ENCODE results near the gene SLC22A3.
"Not testable (repeated sequence)": the region's sequence is repeated elsewhere in the genome, so short reads cannot be mapped to it uniquely, and the experiment has no call there.

The SLC22A3 gene

GRCh38 chr6:160447350-160447749 is 99.2 kb downstream of the SLC22A3 start:
- WGBS (ENCODE audit: extremely low coverage, insufficient coverage, insufficient read length) = no CpG with 5 or more reads among the region's 4 CpGs
- Histone ChIP-seq H3K27me3 (ENCODE audit: insufficient read depth, low read length) (no peaks in the 10 kb centered on the region), H2AFZ (ENCODE audit: insufficient read depth, low read length, poor library complexity) (no peak overlapping the region), H4K91ac (ENCODE audit: low read depth, low read length) (no peak overlapping the region), H3K4me2 (ENCODE audit: low read length) (no peak overlapping the region), H3K23ac (ENCODE audit: low read length) (no peak overlapping the region), H3K79me1 (ENCODE audit: low read length) (no peaks in the 10 kb centered on the region), H4K8ac (ENCODE audit: low read depth, low read length) (no peak overlapping the region), H3K14ac (ENCODE audit: low read length) (no peak overlapping the region), H3K9me3 (ENCODE audit: insufficient read depth, low read depth, low read length) (no peaks in the 10 kb centered on the region), H2BK12ac (ENCODE audit: low read length) (no peak overlapping the region), H4K12ac (ENCODE audit: low read depth, low read length) (no peak overlapping the region), H3K4me3 (ENCODE audit: low read depth, low read length) (peak overlapping the region; percentile 30), H3K27ac (ENCODE audit: low read depth, low read length) (no peak overlapping the region), H3K36me3 (ENCODE audit: control insufficient read depth in 1 of 2, insufficient read depth in 2 of 2, low read length in 2 of 2) (no peaks in the 10 kb centered on the region), H3K4me1 (ENCODE audit: control insufficient read depth in 1 of 2, insufficient read depth in 2 of 2, low read length in 2 of 2) (no peaks in the 10 kb centered on the region), H2AK5ac (ENCODE audit: low read length) (no peak overlapping the region), H3K79me2 (ENCODE audit: control insufficient read depth, insufficient read depth, low read length, poor library complexity) (no peaks in the 10 kb centered on the region), H3K18ac (ENCODE audit: low read length) (no peak overlapping the region), H3K4ac (ENCODE audit: low read depth, low read length) (no peak overlapping the region), H2BK120ac (ENCODE audit: insufficient read depth, low read length, poor library complexity) (no peak overlapping the region), H2BK5ac (ENCODE audit: low read depth, low read length, poor library complexity) (no peak overlapping the region), H3K9ac (ENCODE audit: low read length) (no peak overlapping the region)
- DNase-seq = no peak

GRCh38 chr6:160449787-160450186 is 101.6 kb downstream of the SLC22A3 start:
- H3K9ac ChIP-seq (ENCODE audit: low read length); H4K8ac ChIP-seq (ENCODE audit: low read depth, low read length); H3K79me2 ChIP-seq (ENCODE audit: control insufficient read depth, insufficient read depth, low read length, poor library complexity); H3K4ac ChIP-seq (ENCODE audit: low read depth, low read length); H3K4me2 ChIP-seq (ENCODE audit: low read length); H3K27ac ChIP-seq (ENCODE audit: low read depth, low read length); H2BK12ac ChIP-seq (ENCODE audit: low read length); H3K4me1 ChIP-seq (ENCODE audit: control insufficient read depth in 1 of 2, insufficient read depth in 2 of 2, low read length in 2 of 2); H4K12ac ChIP-seq (ENCODE audit: low read depth, low read length); H3K36me3 ChIP-seq (ENCODE audit: control insufficient read depth in 1 of 2, insufficient read depth in 2 of 2, low read length in 2 of 2); H3K14ac ChIP-seq (ENCODE audit: low read length); H2AFZ ChIP-seq (ENCODE audit: insufficient read depth, low read length, poor library complexity); H3K23ac ChIP-seq (ENCODE audit: low read length); H2AK5ac ChIP-seq (ENCODE audit: low read length); H2BK120ac ChIP-seq (ENCODE audit: insufficient read depth, low read length, poor library complexity); H3K27me3 ChIP-seq (ENCODE audit: insufficient read depth, low read length); H3K4me3 ChIP-seq (ENCODE audit: low read depth, low read length); H3K18ac ChIP-seq (ENCODE audit: low read length); H4K91ac ChIP-seq (ENCODE audit: low read depth, low read length); H3K9me3 ChIP-seq (ENCODE audit: insufficient read depth, low read depth, low read length); H3K79me1 ChIP-seq (ENCODE audit: low read length); DNase-seq; H2BK5ac ChIP-seq (ENCODE audit: low read depth, low read length, poor library complexity): not testable (repeated sequence)
- no CpG with 5 or more reads among the region's 4 CpGs for WGBS (ENCODE audit: extremely low coverage, insufficient coverage, insufficient read length)

- Histone ChIP-seq H3K79me2 (ENCODE audit: control insufficient read depth, insufficient read depth, low read length, poor library complexity) (no peaks in the 10 kb centered on the region), H3K27me3 (ENCODE audit: insufficient read depth, low read length) (no peaks in the 10 kb centered on the region), H3K9me3 (ENCODE audit: insufficient read depth, low read depth, low read length) (no peaks in the 10 kb centered on the region), H4K12ac (ENCODE audit: low read depth, low read length) (no peak overlapping the region), H3K14ac (ENCODE audit: low read length) (no peak overlapping the region), H2BK120ac (ENCODE audit: insufficient read depth, low read length, poor library complexity) (no peak overlapping the region), H2BK12ac (ENCODE audit: low read length) (no peak overlapping the region), H3K9ac (ENCODE audit: low read length) (no peak overlapping the region), H3K4me2 (ENCODE audit: low read length) (no peak overlapping the region), H4K8ac (ENCODE audit: low read depth, low read length) (no peak overlapping the region), H2AFZ (ENCODE audit: insufficient read depth, low read length, poor library complexity) (no peak overlapping the region), H3K18ac (ENCODE audit: low read length) (no peak overlapping the region), H3K79me1 (ENCODE audit: low read length) (no peaks in the 10 kb centered on the region), H2AK5ac (ENCODE audit: low read length) (no peak overlapping the region), H3K4me3 (ENCODE audit: low read depth, low read length) (no peak overlapping the region), H3K23ac (ENCODE audit: low read length) (no peak overlapping the region), H3K4me1 (ENCODE audit: control insufficient read depth in 1 of 2, insufficient read depth in 2 of 2, low read length in 2 of 2) (peaks cover 0 to 3% of the 10 kb centered on the region in 2 experiments), H3K27ac (ENCODE audit: low read depth, low read length) (no peak overlapping the region), H3K4ac (ENCODE audit: low read depth, low read length) (no peak overlapping the region), H4K91ac (ENCODE audit: low read depth, low read length) (no peak overlapping the region), H2BK5ac (ENCODE audit: low read depth, low read length, poor library complexity) (no peak overlapping the region), H3K36me3 (ENCODE audit: control insufficient read depth in 1 of 2, insufficient read depth in 2 of 2, low read length in 2 of 2) (no peaks in the 10 kb centered on the region)
- WGBS (ENCODE audit: extremely low coverage, insufficient coverage, insufficient read length) = no CpG with 5 or more reads among the region's 5 CpGs
- no peak for DNase-seq
Measured at GRCh38 chr6:160450849-160451248, 102.7 kb downstream of the SLC22A3 start.

GRCh38 chr6:160454303-160454702 is 106.1 kb downstream of the SLC22A3 start:
- no CpG with 5 or more reads among the region's 6 CpGs for WGBS (ENCODE audit: extremely low coverage, insufficient coverage, insufficient read length)
- H3K4me1 ChIP-seq (ENCODE audit: control insufficient read depth in 1 of 2, insufficient read depth in 2 of 2, low read length in 2 of 2) = peaks cover 0 to 3% of the 10 kb centered on the region in 2 experiments
- no peak overlapping the region for H3K9ac ChIP-seq (ENCODE audit: low read length)
- H2AFZ ChIP-seq (ENCODE audit: insufficient read depth, low read length, poor library complexity) = no peak overlapping the region
- H3K4me3 ChIP-seq (ENCODE audit: low read depth, low read length) = no peak overlapping the region
- no peak overlapping the region for H4K91ac ChIP-seq (ENCODE audit: low read depth, low read length)
- no peak overlapping the region for H2BK5ac ChIP-seq (ENCODE audit: low read depth, low read length, poor library complexity)
- no peaks in the 10 kb centered on the region for H3K79me2 ChIP-seq (ENCODE audit: control insufficient read depth, insufficient read depth, low read length, poor library complexity)
- H4K12ac ChIP-seq (ENCODE audit: low read depth, low read length) = no peak overlapping the region
- no peak overlapping the region for H2BK12ac ChIP-seq (ENCODE audit: low read length)
- no peaks in the 10 kb centered on the region for H3K79me1 ChIP-seq (ENCODE audit: low read length)
- H3K27ac ChIP-seq (ENCODE audit: low read depth, low read length) = no peak overlapping the region
- no peak overlapping the region for H3K4me2 ChIP-seq (ENCODE audit: low read length)
- no peak for DNase-seq
- no peak overlapping the region for H4K8ac ChIP-seq (ENCODE audit: low read depth, low read length)
- H3K9me3 ChIP-seq (ENCODE audit: insufficient read depth, low read depth, low read length) = no peaks in the 10 kb centered on the region
- H2BK120ac ChIP-seq (ENCODE audit: insufficient read depth, low read length, poor library complexity) = no peak overlapping the region
- H3K18ac ChIP-seq (ENCODE audit: low read length) = no peak overlapping the region
- H2AK5ac ChIP-seq (ENCODE audit: low read length) = no peak overlapping the region
- no peak overlapping the region for H3K23ac ChIP-seq (ENCODE audit: low read length)
- no peaks in the 10 kb centered on the region for H3K27me3 ChIP-seq (ENCODE audit: insufficient read depth, low read length)
- no peak overlapping the region for H3K4ac ChIP-seq (ENCODE audit: low read depth, low read length)
- H3K14ac ChIP-seq (ENCODE audit: low read length) = no peak overlapping the region
- no peaks in the 10 kb centered on the region for H3K36me3 ChIP-seq (ENCODE audit: control insufficient read depth in 1 of 2, insufficient read depth in 2 of 2, low read length in 2 of 2)
